ENCODE measurements around the gene ITLN1.

- no peak for TF ChIP-seq POLR2A (IDR thresholded peaks at IDR 0.05; ENCODE audit: low read depth, low read length)
- no peak for TF ChIP-seq POLR2AphosphoS5 (IDR thresholded peaks at IDR 0.05; ENCODE audit: low read depth, low read length)
- no peak for TF ChIP-seq POU2F2 (IDR thresholded peaks at IDR 0.05; ENCODE audit: low read depth, low read length)
- TF ChIP-seq TAF1 (IDR thresholded peaks at IDR 0.05; ENCODE audit: low read depth, low read length): no peak
- TF ChIP-seq PAX5 (IDR thresholded peaks at IDR 0.05; ENCODE audit: insufficient read depth, low read length, severe bottlenecking): no peak
Observed at GRCh38 chr1:160826546-160826945, 58.4 kb downstream of the ITLN1 start.
